Activated naive CD8-positive, alpha-beta T cell treated with anti-CD3 and anti-CD28 coated beads, Interleukin-2, amount 50 U/mL, for 16 hours (primary cell): ENCODE results near the gene CAV2.
A peak's percentile ranks its signal among the peaks of the same experiment; 100 is the strongest.

Source experiments
- DNase-seq: peaks from one replicate; pipeline ENCODE4 v3.0.0-alpha.2; 2020; ENCODE audit warnings: low read depth, low spot score

Gene CAV2

DNA sequence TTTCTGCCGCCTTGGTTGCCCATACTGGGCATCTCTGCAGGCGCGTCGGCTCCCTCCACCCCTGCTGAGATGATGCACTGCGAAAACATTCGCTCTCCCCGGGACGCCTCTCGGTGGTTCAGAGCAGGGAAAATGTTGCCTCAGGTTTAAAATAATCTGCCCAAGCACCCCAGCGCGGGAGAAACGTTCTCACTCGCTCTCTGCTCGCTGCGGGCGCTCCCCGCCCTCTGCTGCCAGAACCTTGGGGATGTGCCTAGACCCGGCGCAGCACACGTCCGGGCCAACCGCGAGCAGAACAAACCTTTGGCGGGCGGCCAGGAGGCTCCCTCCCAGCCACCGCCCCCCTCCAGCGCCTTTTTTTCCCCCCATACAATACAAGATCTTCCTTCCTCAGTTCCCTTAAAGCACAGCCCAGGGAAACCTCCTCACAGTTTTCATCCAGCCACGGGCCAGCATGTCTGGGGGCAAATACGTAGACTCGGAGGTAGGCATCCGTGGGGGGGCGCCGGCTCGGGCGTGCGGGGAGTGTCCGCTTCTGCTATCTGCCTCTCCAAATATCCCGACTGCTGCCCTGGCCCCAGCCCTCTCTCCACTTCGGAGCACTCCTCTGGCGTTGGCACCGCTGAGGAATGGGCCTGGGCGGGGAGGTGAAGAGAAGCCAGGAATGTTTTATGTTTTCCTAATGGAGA is 25.2 kb downstream of the CAV2 start, which contains the start of gene CAV1:
TSS of gene CAV1 (plus strand) at position 428 of the 689 bp plus-strand sequence. CDS start at position 455, 27 bp downstream.
- no peak for DNase-seq

DNA sequence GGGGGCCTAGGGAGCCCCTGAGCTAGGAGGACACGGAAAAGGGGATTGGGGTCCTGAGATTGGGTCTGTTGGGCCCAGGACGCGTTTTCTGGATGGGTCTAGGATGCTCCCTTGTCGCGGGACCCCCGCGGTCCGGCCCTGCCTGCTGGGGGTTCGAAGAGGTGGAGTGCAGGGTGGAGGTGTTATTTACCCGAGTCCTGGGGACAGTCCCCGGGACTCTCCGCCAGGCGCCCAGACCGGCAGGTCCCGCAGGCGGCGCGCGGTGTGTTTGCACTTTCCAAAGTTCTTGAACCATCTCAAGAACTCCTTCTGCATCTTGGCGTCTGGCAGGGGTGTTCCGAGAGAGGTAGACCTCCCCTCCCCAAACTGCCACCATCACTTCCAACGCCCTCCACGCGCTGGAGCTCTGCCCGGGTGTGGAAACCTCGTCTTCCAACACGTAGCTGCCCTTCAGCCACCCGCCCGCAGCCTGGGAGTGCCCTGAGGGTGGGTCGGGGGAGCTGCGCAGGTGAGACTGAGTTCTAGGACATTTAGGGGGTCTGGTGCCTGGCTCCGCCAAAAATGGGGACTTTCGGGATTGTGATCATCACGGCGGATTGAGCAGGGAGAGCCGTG is 25.9 kb downstream of the CAV2 start:
- no peak for DNase-seq

DNA sequence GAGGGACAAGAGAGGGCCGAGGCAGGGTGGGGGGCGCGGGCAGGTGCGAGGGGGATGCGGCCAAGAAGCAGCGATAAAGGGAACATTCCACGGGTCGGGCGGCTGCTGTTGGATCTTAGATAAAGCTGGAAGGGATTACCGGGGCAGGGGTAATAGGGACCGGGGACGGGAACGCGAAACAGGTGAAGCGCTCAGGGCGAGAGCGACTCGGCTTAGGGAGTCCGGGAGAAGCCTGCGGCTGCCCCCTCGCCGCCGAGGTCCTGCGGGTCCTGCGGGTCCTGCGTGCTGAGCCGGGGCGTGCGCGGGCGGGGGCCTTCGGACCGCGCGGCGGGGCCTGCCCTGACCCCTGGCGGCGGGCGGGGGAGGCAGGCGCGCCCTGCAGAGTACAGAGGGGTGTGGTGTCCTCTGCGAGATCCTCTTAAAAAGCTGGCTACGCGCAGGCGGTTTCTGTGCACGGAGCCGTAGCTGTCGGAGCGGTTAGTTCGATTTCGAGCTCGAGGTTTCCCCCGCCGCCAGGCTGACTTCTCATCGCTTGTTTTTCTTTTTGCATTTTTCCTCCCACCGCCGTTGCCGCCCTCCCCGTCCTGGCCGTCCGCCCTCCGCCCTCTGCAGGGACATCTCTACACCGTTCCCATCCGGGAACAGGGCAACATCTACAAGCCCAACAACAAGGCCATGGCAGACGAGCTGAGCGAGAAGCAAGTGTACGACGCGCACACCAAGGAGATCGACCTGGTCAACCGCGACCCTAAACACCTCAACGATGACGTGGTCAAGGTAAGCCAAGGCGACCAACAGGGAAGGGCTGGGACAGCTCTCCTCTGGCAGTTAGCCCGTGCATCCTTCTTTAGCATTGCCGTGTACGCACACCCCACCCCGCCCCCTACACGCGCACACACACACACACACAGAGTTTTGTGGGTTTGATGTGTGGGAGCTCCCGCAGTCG is 26.6 kb downstream of the CAV2 start:
- peak; percentile 21 for DNase-seq

DNA sequence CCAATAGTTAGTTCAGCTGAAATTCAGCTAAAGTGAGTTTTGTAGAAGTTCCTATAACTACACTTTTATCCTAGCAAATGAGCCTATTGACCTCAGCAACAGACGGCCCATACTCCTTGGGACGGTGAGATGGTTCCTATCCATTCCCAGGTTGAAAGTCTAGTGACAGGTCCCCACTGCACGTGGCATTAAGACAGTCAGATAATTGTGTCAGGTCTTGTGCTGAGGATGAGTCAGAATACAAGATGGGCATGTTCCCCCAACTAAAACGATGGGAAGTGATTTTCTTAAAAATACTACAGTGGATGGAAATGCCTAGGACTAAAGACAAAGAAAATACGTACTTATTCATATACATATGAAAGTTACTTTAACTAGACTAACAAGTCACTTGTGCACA is 27.4 kb downstream of the CAV2 start:
- DNase-seq, result no peak

DNA sequence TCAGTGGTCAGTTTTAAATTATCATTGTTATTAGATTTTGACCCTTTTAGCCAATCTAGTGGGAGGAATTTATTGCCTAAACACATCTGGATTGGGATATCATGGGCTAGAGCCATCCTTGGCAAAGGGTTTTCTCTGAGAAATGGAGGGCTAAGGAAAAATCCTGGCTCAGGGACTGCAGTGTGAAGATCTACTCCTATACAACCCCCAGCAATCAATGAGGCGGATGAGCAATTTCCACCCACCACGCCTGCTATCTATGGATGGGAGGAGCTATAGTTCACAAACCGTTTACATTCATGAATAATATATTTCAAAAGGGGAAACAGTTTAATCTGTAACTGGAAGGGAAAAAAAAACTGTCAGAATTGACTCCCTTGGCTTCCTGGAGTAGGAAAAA is 28.0 kb downstream of the CAV2 start:
- DNase-seq, result no peak

DNA sequence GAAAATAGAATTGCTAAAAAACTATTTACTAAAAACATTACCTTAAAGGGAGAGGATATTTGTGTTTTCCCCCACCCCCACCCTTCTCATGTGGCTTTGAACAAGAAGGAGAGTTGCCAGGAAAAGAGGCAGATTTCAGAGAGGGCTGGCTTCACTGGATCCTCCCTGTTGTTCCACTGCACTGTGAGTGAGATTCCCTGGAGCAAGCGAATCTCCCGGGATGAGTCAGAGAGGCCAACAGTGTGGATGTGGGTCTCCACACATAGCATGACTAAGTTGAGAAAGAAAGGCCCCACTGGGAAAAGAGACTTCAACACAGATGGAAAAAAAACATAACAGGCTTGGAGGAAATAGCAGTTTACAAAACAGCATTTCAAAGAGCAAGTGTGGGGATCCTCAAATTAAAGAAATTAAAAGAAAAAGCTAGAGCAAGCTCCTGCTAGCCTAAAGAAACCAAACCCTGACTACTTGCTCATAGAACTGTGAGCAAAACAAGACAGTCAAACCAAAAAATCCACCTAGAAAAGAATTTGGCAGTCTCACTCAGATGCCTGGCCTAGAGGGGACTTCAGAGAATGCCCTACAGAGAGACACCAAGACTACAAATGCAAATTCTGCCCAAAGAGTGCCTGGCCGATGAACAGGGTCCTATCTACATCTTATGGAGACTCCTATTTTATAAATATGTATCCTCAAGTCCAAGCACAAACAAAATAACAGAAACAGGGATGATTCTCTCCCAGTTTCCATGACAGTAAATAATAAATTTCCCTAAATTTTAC is 28.7 kb downstream of the CAV2 start:
- no peak for DNase-seq

DNA sequence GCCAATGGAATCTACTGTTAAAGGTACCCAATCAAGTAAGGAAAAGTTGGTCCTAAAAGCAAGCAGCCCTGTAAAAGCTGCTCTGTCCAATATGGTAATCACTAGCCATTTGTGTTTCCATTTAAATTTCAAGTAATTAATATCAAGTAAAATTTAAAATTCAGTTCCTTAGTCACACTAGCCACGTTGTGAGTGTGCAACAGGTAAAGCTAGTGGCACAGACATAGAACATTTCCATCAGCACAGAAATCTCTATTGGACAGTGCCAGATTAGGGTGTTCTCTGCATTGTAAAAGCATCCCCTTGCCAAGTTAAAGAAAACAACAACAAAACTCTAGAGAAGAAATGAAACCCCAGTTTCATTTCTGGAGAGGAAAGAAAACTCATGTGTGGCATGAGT is 29.7 kb downstream of the CAV2 start:
- DNase-seq, result no peak

DNA sequence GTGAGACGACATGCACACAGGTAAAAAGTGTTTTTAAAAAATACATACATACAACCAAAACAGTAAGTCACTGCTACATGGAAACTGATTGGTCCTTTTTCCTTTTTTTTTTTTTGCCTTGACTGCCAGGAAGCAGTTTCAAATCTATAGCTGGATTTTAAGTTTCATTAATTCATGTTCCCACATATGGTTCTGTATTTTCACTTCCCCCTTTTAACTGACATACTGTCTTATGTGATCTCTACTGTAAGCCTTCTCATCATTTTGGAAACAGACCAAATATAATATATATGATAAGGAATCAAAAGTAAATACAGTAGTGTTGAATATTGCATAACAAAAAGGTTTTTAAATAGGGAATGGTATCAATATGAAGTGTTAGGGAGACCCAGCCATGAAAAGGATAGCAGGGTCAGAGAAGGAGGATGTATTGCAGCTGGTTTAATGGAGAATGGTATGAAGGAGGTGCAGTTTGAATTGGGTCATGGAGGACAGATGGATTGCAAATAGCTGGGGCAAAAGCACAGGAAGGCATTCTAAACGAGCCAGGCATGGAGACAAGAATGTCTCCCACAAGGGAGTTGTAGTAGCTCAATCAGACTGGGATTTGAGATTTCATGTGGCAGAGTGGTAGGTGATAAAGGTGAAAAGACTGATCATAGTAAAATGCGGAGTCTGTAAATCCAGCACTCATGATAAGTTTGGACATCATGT is 30.7 kb downstream of the CAV2 start:
- DNase-seq, result no peak

DNA sequence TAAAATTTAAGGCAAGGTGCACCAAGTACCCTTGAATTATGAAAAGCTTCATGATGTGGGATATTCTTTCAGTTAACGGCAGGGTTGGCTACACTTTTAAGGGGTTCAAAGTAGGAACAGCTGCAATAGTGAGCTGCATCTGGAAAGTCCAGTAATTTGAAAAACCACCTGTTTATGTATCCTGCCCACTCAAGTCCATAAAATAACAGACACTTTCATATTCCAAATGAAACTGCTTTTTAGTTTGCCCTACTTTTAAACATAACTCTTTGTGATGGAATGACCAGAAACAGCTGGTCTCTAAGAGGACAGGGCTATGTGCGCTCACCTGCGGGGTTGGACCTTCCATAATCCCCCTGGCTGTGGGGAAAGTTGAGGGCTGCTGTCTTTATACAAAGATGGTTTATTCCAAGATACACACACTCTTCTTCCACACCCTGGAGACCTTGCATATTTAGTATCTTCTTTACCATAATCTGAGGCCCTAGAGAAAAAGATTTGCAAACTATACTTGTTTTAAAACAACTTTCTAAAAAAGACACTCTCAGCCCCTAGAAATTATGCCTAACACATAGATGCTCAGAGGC is 32.7 kb downstream of the CAV2 start:
- no peak for DNase-seq

DNA sequence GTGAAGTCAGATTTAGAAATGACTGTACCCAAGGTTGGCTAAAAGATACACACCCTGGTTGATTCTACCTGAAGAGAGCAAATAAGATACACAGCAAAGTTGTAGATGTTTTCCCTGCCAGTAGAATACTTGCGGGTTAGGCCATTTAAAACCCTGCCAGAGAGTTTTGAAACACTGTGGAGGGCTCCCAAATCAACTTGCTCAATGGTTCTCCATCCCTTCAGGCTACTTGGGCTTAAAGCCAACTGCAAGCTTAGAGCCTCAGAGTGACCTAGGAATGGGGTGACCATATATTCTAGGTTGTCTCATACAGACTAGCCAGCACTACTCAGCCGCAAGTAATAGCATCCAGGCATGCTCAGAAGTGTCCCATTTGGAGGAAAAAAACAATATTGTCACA is 35.3 kb downstream of the CAV2 start:
- no peak for DNase-seq

DNA sequence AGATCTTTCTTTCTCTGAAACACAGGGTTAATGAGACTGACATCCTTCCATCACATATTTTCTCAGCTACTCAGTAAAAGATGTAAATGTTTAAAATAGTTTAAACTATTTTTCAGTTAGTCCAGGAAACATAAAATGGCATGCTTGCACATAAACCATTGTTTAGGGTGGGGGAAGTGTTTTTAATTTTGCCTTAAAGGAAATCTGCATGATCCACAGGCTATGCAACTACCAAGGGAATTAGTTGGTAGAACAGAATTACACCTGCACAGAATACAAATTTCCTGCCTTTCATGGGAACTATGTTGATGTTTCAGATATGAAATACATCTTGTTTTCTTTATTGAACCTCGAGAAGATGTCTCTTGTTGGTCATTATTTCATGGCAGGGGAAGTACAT is 35.9 kb downstream of the CAV2 start:
- no peak for DNase-seq

DNA sequence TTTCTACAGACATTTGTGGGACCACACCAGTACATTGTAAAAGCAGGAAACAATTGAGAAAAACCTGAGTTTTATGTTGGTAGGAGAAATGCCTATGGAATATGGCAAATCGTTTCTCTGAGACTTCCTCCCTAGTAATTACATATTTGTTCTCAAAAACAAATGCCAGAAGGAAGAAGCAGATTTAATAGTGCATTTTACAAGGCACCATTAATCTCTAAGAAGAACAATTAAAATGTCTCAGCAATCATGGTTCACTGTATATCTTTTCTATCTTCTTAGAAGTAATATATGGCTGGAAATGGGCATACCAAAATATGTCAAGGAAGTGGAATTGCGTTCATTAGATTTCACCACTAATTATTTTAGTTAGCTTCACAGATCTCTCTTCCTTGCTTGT is 38.6 kb downstream of the CAV2 start:
- DNase-seq, result no peak

DNA sequence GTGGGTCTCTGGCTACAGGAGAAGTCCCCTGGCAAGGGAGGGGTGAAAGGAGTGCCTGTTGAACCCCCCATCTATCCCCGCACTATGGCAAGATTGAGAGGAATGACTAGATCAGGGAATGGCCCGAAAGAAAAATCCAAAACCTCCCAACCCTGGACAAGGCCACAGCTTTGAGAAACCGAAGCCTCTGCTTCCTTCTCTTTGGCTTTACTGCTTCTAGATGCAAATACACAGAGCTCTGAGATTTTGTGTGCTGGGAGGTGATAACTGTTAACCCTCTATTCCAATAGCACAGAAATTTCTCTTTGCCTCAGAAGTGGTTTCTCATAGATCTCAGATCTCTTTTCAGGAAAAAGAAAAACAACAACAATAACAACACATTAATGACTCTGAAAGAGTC is 40.3 kb downstream of the CAV2 start:
- DNase-seq, result no peak

DNA sequence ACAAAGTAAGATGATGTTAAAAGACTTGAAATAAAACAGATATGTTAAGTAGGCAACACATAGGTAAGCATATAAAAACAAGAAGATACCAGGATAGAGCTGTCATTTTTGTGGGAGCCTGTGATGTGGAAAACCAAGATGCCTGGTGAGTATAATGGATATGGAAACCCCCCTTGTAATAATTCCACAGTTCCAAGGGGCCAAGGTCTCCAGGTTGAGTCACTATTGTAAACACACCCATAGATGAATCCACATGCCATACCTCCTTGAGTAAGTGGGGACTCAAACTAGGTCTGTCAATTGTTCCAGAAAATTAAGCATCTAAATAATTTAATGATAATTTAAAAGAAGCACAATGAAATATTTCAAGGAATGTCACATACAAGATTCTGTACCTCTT is 41.2 kb downstream of the CAV2 start:
- DNase-seq, result no peak

DNA sequence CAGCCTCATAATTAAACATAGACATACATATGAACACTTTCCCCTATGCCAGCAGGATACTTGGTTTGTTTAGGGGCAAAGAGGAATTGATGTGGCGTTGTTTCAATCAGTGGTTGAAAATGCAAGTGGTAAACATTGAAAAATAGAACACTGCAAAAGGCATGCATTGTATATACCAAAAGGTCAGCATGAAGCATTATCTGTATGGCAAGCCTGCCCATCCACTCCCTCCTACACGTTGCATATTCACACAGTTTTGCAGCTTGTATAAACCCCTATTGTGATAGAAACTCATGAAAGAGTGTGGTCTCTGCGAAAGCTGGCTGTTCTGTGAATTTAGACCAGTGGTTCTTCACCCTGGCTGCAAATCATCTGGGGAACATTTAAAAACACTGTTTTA is 42.4 kb downstream of the CAV2 start:
- no peak for DNase-seq

DNA sequence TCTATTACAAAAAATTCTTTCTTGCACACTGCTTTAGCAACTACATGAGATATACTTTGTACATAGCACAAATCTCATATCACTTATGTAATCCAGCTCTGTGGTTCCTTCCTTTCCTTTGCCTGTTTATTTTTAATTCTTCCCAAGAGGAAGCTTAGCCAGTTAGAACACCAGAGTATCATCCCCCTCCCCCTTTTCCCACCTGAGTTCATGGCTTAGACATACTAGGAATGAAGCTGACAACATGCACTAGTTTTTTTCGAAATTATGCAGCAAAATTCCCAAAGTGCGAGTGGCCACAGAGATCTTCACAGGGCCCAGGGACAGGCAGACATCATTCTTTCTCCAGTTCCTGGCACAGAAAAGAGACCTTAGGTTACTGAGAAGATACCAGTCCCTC is 43.1 kb downstream of the CAV2 start:
- DNase-seq, result no peak

DNA sequence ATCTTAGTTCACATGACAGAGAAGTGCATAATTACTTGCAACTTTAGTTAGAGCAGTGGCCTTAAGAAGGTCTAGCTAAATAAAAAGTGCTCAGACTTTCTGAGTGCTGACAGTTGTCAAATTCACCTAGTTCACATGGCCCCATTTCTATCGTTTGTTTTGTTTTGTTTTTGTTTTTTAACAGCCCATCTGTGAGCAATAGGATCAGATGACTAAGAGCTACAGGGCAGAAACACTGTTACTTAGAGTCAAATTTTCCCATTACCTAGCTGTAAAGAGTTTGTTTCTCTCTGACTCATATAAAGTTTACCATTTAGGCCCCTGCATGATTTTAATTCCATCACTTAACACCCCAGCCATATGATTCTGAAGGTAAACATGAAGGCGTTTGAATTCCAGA is 44.1 kb downstream of the CAV2 start:
- no peak for DNase-seq

DNA sequence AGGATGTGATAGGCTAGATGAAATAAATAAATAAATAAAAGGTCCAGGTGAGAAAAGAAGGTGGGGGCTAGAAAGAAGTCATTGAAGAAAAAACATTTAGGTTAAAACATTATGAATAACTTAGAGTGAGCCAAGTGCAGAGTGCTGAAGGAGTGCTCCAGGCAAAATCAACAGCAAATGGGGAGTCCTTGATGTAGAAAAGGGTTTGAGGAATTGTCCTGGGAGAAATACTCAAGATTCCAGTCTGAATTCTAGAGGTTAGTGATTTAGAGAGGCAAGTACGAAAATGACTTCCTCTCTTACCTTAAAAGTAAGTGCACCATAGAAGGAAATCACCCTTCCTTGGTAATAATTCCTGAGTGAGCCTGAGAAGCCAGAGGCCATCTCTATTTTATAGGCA is 44.9 kb downstream of the CAV2 start:
- no peak for DNase-seq

DNA sequence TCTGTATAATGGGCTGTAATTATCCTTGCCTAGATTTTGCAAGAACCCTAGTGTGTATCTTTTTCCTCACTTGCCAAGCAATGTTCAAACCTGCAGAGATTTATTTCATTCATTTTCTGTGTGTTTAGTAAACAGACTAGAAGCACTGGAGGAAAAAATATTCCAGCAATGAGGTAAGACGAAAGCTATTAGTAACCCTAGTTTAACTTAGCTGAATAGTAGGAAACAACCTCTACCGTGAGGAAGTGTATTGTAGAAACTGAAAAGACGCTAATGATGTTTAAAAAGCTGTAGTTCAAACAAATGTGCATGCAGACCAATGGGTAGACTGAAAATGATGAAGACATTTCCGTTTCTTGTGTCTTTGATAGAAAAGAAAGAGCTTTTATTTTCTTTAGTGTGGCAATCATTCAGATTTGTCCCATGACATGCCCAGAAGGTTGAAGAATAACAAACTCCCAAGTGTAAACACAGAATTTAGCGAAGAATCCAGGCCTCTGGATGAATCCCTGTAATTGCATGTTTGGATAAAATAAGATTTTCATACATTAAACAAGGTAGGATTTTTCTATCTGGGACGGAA is 46.0 kb downstream of the CAV2 start:
- DNase-seq, result no peak

DNA sequence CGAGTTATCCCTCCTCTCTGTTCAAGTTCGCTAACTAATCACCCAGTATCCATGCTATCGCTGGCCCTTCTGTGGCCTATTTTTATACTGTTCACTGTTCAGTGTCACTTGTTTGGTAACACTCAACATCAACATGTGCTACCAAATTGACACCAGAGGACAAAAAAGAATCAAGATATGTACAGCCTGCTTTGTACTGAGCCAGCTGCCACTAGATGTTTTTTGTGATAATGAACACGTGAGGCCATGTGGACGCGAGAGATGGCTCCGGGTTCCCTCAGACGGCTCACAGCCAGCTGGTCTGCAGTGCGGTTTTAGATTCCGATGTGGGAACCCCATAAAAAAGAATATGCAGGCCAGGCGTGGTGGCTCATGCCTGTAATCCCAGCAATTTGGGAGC is 46.5 kb downstream of the CAV2 start:
- DNase-seq, result no peak
